ENCODE data around the gene IL7R.

IL7R gene

DNA sequence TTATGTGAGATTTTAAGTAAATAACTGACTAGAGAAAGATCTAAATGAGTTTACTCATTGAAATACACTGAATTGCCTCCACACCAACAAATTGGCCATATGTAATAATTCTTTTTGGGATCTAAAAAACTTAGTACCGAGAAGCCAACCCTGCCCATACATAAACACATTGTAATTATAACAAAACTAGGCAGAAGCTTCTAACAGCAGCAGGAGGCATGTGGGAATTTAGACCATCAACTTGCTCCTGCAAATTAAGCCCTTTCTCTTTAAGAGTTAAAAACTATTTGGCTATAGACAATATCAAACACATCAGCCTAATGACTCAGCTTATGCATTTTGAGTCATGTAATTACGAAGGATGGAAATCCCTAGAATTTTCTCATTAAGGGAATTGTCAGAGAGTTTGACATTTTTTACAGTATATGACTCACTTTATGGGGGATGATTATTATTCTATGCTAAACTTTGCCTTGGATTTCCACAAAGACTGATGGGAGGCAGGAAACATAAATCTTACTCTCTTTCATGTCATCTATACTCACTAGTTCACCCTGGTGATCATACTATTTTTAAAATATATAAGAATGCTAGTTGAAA is 1.0 kb downstream of the IL7R start:
- TF ChIP-seq CTCF (IDR thresholded peaks at IDR 0.05; ENCODE audit: extremely low read depth, insufficient read depth, missing control alignments): no peak
- no peak for DNase-seq (ENCODE audit: low spot score)
- in situ Hi-C loops (cut with MboI; ENCODE audit: low pct_unique_long_range_greater_than_20kb, low sequenced_read_pairs, unreplicated experiment): no loop called here

- in situ Hi-C loops (cut with MboI; ENCODE audit: low pct_unique_long_range_greater_than_20kb, low sequenced_read_pairs, unreplicated experiment): no loop called here
- no peak for DNase-seq (ENCODE audit: low spot score)
- no peak for TF ChIP-seq CTCF (IDR thresholded peaks at IDR 0.05; ENCODE audit: extremely low read depth, insufficient read depth, missing control alignments)
Observed at GRCh38 chr5:35859101-35859661, 2.5 kb downstream of the IL7R start.

DNA sequence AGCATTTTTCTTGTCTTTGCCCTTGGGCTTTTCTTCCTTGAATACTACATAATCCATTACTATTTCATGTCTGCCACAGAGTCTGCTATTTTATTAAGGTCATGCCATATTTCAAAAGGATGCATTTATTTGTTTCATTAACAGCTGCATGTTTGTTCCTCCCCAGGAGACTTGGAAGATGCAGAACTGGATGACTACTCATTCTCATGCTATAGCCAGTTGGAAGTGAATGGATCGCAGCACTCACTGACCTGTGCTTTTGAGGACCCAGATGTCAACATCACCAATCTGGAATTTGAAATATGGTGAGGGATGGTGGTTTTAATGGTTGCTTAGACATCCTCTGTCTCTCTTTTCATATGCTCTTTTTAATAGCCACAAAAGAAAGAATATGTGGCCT is 4.0 kb downstream of the IL7R start:
- in situ Hi-C loops (cut with MboI; ENCODE audit: low pct_unique_long_range_greater_than_20kb, low sequenced_read_pairs, unreplicated experiment): no loop called here
- no peak for TF ChIP-seq CTCF (IDR thresholded peaks at IDR 0.05; ENCODE audit: extremely low read depth, insufficient read depth, missing control alignments)
- DNase-seq (ENCODE audit: low spot score): no peak

DNA sequence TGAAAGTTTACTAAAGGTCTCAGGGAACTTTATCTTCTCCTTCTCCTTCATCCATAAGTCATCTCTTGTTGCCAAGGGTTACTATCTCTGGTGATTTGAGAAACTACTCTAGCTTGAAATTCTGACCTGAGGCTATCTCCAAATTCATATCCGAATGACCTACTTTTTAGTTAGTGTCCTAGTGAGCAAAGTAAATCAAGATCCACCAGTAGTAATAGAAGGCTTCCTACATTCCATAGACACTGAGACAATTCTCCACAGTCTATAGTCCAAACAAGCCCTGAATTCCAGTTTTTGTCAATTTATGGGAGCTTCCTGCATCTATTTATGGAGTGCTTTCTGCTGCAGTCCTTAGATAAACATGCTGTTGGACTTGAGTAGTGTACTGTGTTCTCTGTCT is 5.0 kb downstream of the IL7R start:
- no peak for DNase-seq (ENCODE audit: low spot score)
- no peak for TF ChIP-seq CTCF (IDR thresholded peaks at IDR 0.05; ENCODE audit: extremely low read depth, insufficient read depth, missing control alignments)
- in situ Hi-C loops (cut with MboI; ENCODE audit: low pct_unique_long_range_greater_than_20kb, low sequenced_read_pairs, unreplicated experiment): no loop called here

DNA sequence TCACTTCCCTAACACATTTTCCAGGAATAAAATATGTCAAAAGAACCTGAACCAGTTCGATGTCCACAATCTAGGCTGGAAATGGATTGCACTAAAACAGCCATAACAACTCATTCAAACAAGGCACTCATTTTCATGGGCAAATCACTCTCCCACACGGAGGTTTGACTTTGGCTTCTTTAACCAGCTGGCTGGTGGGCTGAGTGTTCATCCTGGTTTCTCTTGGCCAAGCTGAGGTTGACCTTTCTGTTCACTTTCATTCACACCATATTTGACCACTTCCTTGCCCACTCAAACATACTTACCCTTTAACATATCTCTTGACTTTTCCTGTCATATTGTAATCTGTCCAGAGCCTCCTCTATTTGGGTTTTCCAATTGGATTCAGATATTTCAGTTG is 5.4 kb downstream of the IL7R start:
- TF ChIP-seq CTCF (IDR thresholded peaks at IDR 0.05; ENCODE audit: extremely low read depth, insufficient read depth, missing control alignments): no peak
- in situ Hi-C loops (cut with MboI; ENCODE audit: low pct_unique_long_range_greater_than_20kb, low sequenced_read_pairs, unreplicated experiment): no loop called here
- no peak for DNase-seq (ENCODE audit: low spot score)

DNA sequence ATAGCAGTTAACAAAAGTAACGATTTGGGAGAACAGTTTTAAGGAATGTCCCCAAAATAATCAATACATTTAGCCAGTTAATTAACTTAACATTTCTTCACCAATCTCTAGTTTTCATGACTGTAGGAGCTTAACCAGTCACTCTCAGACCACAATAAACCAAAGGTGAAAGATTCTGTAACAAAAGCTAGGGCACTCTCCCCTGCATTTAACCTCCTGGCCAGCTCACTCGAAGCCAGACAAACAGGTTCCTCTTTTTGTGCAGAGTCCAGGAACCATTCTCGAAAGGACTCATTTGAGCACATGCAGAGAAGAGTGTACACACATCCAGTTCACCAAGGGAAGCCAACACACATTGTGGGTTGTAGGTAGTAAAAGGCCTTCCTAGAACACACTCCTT is 6.5 kb downstream of the IL7R start:
- in situ Hi-C loops (cut with MboI; ENCODE audit: low pct_unique_long_range_greater_than_20kb, low sequenced_read_pairs, unreplicated experiment): no loop called here
- DNase-seq (ENCODE audit: low spot score): no peak
- no peak for TF ChIP-seq CTCF (IDR thresholded peaks at IDR 0.05; ENCODE audit: extremely low read depth, insufficient read depth, missing control alignments)
